GM12874 (cell line): ENCODE results near the gene CLDN5.

Experiments used
- TF ChIP-seq, protein P1 (sequence below): IDR thresholded peaks from 2 replicates; pipeline ENCODE4 v1.5.1; 2011; ENCODE audit warnings: low read depth, mild to moderate bottlenecking, control low read depth, low read length, moderate library complexity; ENCODE audit not compliant: insufficient read depth

CLDN5 gene

DNA sequence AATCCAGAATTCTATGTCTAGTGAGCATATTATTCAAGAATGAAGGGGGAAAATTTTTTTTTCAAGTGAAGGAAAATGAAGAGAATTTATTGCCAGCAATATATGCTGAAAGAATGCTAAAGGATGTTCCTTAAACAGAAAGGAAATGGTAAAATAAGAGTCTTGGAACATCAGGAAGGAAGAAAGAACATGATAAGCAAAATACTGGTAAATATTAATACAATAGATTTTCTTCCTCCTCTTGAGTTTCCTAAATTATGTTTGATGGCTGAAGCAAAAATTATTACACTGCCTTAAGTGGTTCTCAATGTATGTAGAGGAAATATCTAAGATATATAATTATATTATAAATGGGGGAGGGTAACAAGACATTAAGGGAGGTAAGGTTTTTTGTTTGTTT is 9.6 kb upstream of the CLDN5 start:
- TF ChIP-seq, protein P1, sequence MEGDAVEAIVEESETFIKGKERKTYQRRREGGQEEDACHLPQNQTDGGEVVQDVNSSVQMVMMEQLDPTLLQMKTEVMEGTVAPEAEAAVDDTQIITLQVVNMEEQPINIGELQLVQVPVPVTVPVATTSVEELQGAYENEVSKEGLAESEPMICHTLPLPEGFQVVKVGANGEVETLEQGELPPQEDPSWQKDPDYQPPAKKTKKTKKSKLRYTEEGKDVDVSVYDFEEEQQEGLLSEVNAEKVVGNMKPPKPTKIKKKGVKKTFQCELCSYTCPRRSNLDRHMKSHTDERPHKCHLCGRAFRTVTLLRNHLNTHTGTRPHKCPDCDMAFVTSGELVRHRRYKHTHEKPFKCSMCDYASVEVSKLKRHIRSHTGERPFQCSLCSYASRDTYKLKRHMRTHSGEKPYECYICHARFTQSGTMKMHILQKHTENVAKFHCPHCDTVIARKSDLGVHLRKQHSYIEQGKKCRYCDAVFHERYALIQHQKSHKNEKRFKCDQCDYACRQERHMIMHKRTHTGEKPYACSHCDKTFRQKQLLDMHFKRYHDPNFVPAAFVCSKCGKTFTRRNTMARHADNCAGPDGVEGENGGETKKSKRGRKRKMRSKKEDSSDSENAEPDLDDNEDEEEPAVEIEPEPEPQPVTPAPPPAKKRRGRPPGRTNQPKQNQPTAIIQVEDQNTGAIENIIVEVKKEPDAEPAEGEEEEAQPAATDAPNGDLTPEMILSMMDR = no peak

DNA sequence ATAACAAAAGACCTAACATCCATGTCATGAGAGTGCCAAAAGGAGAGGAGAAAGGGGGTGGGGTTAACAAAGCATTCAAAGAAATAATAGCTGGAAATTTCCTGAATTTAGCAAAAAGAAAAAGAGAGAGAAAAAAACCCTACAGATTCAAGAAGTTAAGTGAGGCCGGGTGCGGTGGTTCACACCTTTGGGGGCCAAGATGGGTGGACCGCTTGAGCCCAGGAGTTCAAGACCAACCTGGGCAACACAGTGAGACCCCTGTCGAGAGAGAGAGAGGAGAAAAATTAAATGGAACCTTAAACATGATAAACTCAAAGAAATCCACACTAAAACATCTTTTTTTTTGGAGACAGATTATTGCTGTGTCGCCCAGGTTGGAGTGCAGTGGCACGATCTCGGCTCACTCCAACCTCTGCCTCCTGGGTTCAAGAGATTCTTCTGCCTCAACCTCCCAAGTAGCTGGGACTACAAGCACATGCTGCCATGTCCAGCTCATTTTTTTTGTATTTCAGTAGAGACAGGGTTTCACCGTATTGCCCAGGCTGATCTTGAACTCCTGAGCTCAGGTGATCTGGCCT is 8.9 kb upstream of the CLDN5 start:
- TF ChIP-seq, protein P1 = no peak

DNA sequence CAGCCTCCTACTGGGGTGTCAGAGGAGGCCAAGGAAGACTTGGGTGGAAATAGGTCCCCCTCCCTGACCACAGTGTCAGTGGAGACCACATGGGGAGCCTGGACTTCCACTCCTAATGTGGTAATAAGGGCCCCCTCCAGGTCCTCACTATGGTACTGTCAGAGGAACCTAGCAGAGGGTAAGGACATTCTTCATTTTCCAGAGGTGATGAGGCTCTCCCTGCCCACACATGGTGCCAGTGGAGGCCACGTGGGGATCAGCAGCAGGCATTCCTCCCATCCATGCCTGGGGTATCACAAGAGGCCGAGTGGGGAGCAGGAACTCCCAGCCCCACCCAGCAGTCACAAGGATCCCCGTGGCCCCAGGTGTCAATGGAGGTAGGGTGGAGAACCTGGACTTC is 6.5 kb upstream of the CLDN5 start:
- TF ChIP-seq, protein P1 = no peak

DNA sequence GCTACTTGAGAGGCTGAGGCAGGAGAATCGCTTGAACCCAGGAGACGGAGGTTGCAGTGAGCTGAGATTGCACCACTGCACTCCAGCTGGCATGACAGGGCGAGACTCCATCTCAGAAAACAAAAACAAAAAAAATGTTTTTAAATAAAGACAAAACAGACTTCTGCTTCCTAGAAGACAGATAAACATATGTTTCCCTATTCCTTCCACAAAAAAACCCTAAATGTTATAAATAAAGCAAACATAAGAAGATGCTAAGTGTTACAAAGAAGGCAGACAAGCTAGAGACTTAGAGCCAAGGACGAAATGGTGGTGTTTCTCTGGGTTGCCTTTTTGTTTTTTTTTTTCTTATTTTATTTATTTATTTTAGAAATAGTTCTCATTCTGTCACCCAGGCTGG is 5.6 kb upstream of the CLDN5 start:
- TF ChIP-seq, protein P1 = no peak

DNA sequence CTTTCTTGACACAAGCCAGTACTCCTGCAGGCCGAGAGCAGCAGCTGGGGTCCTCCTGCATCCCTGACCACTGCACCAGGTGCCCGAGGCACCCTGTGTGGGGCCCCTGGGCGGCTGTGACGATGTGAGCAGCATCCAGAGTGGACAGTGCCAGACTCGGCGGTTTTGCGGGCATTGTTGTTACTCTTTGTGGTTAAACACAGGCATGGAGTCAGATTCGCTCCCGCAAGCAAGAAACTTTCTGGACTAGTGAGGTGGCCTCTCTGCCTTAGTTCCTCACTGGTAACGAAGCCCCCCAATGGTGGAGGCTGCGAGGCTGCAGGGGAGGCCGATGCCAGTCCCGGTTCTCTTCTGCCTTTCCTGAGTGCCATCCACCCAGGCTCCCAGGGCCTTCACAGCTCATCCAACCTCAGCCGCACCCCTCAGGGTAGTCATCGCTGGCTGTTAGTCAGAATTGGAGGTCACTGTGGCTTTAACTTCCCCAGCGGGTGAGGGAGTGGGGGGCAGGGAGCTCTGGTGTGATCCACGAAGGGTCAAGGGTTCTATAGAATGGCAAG is 3.7 kb upstream of the CLDN5 start:
- TF ChIP-seq, protein P1 = no peak

DNA sequence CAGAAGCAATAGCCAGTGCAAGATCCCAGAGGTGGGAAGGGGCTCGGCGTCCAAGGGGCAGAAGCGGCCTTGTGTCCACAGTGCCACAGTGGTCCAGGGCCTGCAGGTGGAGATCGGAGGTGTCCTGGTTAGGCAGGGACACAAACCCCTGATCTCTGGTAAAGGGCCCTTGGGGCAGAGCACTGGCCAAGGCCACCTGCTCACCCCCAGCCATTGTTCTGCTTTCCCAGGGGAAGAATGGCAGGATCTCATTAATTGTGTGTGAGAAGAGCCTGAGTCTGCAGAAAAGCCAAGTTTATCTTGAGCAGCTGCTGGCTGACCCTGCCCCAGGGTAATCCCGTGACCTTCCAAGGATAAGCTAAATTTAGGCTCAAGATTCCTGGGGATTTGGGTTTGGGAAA is 3.1 kb upstream of the CLDN5 start:
- TF ChIP-seq, protein P1 = no peak

DNA sequence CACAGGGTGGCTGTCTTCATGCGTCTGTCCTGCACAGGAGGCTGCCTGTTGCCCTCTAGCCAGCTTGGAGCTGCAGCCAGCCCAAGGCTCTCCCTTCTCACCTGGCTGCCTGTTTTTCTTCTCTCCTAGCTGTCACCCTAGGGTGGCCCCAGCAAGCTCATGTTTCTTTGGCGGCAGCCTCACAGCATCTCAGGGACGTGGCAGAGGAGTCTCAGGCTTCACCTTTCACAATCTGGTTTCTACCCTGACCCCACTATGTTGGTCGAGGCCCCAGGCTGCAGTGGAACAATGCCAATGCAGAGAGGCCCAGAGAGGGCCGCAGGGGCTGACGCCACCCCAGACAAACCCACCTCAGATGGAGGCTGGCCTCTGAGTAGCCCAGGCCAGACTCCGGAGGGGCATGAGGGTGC is 2.5 kb upstream of the CLDN5 start:
- TF ChIP-seq, protein P1 = no peak
